Choroid plexus epithelial cell (primary cell): ENCODE measurements around the gene UBL7.

ENCODE experiments used
- DNase-seq: peaks from one replicate; pipeline ENCODE4 v3.0.0-alpha.2; 2010; ENCODE audit warnings: low read depth
- H3K4me3 ChIP-seq: 2 replicates; pipeline ENCODE4 v1.5.1; 2011; ENCODE audit warnings: low read depth, mild to moderate bottlenecking, control low read depth, low read length, moderate library complexity
- CTCF ChIP-seq: conservative IDR thresholded peaks from 2 replicates; pipeline ENCODE4 v1.5.1; 2011; ENCODE audit warnings: low read depth, mild to moderate bottlenecking, control low read depth, inconsistent platforms, low read length, moderate library complexity

UBL7 gene

GRCh38 chr15:74444106-74445062, 16.6 kb downstream of the UBL7 start:
- H3K4me3 ChIP-seq, result no peak overlapping the region
- no peak for TF ChIP-seq CTCF
- DNase-seq, result no peak

GRCh38 chr15:74443100-74443909, 17.7 kb downstream of the UBL7 start:
- H3K4me3 ChIP-seq, result no peak overlapping the region
- TF ChIP-seq CTCF, result no peak
- peak; percentile 38 for DNase-seq

GRCh38 chr15:74442604-74443003, 18.4 kb downstream of the UBL7 start:
- TF ChIP-seq CTCF, result no peak
- H3K4me3 ChIP-seq, result no peak overlapping the region
- DNase-seq, result no peak

- no peak overlapping the region for H3K4me3 ChIP-seq
- DNase-seq, result no peak
- no peak for TF ChIP-seq CTCF
Observed at GRCh38 chr15:74442063-74442462, 18.9 kb downstream of the UBL7 start.

- no peak for TF ChIP-seq CTCF
- no peak for DNase-seq
- no peak overlapping the region for H3K4me3 ChIP-seq
Observed at GRCh38 chr15:74441248-74441941, 19.6 kb downstream of the UBL7 start.

- no peak overlapping the region for H3K4me3 ChIP-seq
- DNase-seq, result peak; percentile 85
- peak; percentile 98 for TF ChIP-seq CTCF
Observed at GRCh38 chr15:74438721-74439316, 22.1 kb downstream of the UBL7 start.
